Diencephalon (tissue), 1 donor: ENCODE results near the gene GAMT. TPM values are rescaled to one million over a fixed set of nuclear protein-coding genes. Genes with fewer than 3 reads are reported as not detected.

Experiments
- total RNA-seq: library from RNA; depleted of rRNA; stranded (reverse); fragments of >200 nt; gene quantifications from one replicate; pipeline ENCODE4 v1.2.3, GENCODE V29; 2014

GAMT gene
- total RNA-seq, result 22.1 TPM

DNA sequence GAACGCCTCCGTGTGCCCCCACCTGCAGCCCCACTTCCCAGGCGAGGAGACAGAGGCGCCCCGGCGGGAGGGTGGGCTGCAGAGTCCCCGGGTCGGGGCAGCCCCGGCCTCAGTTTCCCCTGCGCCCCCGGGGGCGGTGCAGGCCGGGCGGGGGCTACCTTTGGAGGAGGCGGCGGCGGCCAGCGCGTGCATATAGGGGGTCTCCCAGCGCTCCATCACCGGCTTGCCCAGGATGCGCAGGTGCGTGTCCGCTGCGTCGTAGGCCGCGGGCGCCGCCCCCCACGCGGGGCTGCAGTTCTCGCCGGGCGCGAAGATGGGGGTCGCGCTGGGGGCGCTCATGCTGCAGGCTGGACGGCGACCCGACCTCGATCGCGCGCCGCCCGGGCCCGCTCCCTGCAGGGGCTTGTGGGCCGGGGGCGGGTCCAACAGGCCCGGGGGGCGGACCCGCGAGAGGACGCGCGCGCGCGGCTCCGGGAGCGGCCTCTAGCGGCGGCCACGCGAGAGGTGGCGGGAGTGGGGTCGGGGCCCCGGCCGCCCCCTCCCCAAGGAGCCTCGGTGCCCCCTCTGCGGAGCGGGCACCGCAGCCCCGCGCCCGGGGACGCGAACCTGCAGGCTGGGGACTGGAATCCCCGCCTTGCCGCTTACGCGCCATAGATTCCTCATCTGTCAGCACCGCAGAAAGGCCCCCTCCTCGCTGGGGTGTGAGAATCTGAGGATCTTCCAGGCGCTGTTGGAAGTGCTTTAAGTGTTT is at the start of gene GAMT:
TSS of gene GAMT (minus strand) at position 405 of the 751 bp plus-strand sequence. CDS start at position 339, 66 bp downstream.

DNA sequence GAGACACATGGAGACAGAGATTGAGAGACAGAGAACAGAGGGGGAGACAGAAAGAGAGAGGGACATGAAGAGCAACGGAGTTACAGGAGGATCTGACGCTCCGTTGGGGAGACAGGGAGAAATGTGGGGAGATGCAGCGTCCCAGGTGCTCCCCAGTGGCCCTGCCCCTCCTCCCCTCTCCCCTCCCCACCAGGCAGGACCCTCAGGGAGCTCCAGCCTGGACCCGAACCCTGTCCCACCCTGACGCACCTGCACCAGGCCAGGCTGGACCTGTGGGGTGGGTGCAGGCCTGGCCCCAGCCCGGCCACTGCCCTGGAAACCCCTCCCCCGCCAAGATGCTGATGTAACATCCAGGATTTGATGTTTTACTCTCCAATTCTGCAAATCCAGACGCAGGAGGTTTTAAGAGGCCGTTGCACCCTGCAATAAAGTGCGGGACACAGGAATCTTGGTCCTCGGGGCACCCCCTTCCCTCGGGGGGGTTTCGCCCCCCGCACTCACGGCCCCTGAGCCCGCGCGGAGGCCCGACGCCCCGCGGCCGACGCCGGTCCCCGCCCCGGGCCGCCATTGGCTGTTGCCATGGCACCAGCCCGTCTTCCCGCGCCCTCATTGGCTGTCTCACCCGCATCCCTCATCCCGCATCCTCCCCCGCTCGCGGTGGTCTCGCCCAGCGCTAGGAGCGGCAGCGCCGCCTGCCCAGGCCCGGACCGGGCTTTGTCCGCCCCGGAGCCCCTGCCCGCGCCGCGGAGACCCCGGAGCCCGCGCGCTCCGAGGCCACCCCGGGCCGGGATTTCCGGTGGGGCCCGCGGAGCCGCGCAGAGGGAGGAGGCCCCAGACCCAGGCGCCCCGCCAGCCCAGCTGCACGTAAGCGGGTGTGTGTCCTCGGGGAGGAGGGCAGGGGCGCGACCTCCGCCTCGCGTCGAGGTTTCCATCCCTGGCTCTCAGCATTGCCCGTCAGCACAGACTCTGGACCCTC is 48.4 kb upstream of the GAMT start, which contains the start of gene APC2:
TSS of gene APC2 (plus strand) at position 655 of the 976 bp plus-strand sequence. CDS start 2,881 bp downstream, outside the sequence.

DNA sequence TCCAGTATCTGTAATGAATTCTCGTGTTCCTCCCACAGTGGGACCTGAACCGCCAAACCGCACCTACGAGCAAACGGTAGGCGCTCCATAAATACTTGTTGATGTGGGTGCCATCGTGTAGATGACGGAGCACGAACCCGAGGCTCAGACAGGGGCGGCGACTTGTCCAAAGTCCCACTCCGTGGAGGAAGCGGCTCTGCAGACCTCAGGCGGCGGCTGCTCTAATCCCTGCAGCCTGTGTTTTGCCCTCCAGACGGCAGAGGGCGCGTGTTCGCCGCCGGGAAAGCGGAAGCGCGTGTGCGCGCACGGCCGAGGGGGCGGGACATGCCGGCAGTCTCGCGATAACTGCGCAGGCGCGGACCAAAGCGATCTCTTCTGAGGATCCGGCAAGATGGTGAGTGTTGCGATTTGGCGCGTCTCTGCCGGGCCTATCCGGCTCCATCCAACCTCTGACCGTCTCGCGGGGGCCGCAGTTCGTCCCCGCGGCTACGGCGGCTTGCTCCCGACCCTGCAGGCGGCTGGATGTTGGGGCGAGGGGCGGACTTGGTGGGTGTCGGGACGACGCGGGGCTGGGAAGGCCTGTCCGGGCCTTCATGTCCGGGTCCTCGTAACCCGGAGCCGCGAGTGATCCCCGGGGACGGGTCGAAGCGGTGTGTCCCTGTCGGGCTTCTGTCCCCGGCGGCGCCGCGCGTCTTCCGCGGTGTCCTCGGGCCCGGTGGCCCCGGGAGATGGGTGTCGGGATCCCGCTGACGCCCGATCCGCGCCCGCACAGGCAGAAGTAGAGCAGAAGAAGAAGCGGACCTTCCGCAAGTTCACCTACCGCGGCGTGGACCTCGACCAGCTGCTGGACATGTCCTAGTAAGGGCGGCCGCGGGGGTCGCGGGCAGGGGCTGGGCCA is 36.9 kb upstream of the GAMT start, which contains the start of gene RPS15:
TSS of gene RPS15 (plus strand) at position 362 of the 898 bp plus-strand sequence. CDS start at position 392, 30 bp downstream.

DNA sequence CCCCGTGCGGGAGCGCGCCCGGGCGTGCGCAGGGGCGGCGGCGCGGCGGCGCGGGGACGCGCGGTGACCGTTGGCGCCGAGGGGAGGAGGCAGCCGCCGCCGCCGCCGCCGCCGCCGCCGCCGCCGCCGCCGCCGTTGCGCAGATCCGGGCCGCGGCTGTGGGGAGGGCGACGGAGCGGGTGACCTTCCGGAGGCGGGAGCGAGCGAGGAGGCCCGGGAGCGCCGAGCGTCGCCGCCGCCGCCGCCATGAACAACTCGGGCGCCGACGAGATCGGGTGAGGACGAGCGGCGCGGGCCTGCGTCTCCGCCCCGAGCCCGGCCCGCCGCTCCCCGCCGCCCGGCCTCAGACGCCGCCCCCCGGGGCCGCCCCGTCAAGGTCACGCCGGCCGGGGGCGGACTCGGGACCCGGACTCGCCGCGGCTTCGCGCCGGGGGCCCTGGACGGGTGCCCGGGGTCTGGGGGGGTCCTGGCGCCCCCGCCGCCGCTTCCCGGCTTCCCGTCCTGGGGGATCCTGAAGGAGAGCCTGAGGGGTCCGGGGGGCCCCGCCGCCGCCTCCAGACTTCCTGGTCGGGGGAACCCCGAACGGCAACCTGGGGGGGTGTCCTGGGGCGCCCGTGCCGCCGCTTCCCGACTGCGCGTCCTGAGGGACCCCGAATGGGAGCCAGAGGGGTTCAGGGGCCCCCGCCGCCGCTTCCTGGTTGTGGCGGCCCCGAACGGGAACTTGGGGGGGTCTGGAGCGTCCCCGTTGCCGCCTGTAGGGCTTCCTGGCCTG is 6.4 kb upstream of the GAMT start, which contains the start of gene DAZAP1:
TSS of gene DAZAP1 (plus strand) at position 59 of the 772 bp plus-strand sequence. CDS start at position 247, 188 bp downstream.

DNA sequence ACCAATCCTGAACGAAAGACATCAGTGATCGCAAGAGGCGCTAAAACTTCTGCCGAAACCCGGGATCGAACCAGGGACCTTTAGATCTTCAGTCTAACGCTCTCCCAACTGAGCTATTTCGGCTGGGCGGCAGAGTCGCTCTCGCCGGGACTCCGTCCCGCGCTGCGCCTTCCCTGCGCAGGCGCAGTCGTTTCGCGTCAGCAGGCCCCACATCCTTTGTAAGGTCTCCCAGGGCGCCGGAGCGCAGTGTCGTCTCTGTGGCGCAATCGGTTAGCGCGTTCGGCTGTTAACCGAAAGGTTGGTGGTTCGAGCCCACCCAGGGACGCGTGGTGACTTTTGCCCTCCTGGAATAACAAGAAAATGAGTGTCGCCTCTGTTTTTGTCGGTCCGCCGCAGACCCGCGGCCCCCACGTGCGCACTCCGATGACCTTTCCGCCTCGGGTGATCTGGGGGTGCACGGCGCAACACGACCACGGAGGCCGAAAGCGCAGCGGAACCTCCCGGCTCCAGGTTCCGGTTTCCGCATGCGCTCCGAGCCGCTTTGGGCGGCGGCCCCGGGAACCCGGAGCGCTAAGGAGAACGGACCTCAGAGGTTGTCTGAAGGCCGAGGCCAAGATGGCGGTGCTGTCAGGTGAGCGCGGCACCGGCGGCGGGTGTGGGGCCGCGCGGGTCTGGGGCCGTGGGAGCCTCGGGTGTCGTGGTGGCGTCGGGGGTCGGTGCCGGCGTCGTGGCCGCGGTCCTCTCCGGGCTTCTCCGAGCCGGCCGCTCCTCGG is 17.8 kb downstream of the GAMT start, which contains the start of gene NDUFS7:
TSS of gene NDUFS7 (plus strand) at position 596 of the 773 bp plus-strand sequence. CDS start at position 616, 20 bp downstream.

Other genes starting within 250 kb of the GAMT start
- gene SBNO2, start 227.3 kb downstream of the GAMT start, total RNA-seq, result 4.4 TPM
- gene STK11, start 195.8 kb downstream of the GAMT start, total RNA-seq, result 45.7 TPM
- 12.9 TPM for gene CBARP, start 163.5 kb downstream of the GAMT start, total RNA-seq
- gene ATP5F1D, start 159.8 kb downstream of the GAMT start, total RNA-seq, result 18.5 TPM
- 14.1 TPM for gene MIDN, start 153.0 kb downstream of the GAMT start, total RNA-seq
- 512 TPM for gene CIRBP, start 132.2 kb downstream of the GAMT start, total RNA-seq
- gene FAM174C, start 126.0 kb downstream of the GAMT start, total RNA-seq, result 5.8 TPM
- gene EFNA2, start 115.7 kb downstream of the GAMT start, total RNA-seq, result 12.5 TPM
- 44.8 TPM for gene NDUFS7, start 17.6 kb downstream of the GAMT start, total RNA-seq
- 27.2 TPM for gene DAZAP1, start 6.0 kb upstream of the GAMT start, total RNA-seq
- gene RPS15, start 36.9 kb upstream of the GAMT start, total RNA-seq, result 300 TPM
- gene APC2, start 48.6 kb upstream of the GAMT start, total RNA-seq, result 122 TPM
- 22.8 TPM for gene C19orf25, start 77.7 kb upstream of the GAMT start, total RNA-seq
- gene PCSK4, start 88.8 kb upstream of the GAMT start, total RNA-seq, result 3.9 TPM
- gene REEP6, start 89.6 kb upstream of the GAMT start, total RNA-seq, result 5.1 TPM
- gene ADAMTSL5, start 111.5 kb upstream of the GAMT start, total RNA-seq, result not detected
- 0.23 TPM for gene PLK5, start 122.5 kb upstream of the GAMT start, total RNA-seq
- 33.9 TPM for gene MEX3D, start 166.8 kb upstream of the GAMT start, total RNA-seq
- 42.4 TPM for gene MBD3, start 191.3 kb upstream of the GAMT start, total RNA-seq
- 61.8 TPM for gene UQCR11, start 203.9 kb upstream of the GAMT start, total RNA-seq